ENCODE measurements around the gene TIAL1. TPM values are rescaled to one million over a fixed set of nuclear protein-coding genes. Genes with fewer than 3 reads are reported as not detected.
A peak's percentile ranks its signal among the peaks of the same experiment; 100 is the strongest.

TIAL1 gene
- total RNA-seq, 2 donors from 2014 or later: 34.9 to 36.1 TPM

GRCh38 chr10:119604468-119604867, 7.7 kb upstream of the TIAL1 start:
- intact Hi-C loops (cut with DNase I): loop anchor here (10.0 kb wide), 1 partner anchor 280 kb away; no protein-coding TSS in a partner anchor
- ATAC-seq: no peak
- DNase-seq: no peak

DNA sequence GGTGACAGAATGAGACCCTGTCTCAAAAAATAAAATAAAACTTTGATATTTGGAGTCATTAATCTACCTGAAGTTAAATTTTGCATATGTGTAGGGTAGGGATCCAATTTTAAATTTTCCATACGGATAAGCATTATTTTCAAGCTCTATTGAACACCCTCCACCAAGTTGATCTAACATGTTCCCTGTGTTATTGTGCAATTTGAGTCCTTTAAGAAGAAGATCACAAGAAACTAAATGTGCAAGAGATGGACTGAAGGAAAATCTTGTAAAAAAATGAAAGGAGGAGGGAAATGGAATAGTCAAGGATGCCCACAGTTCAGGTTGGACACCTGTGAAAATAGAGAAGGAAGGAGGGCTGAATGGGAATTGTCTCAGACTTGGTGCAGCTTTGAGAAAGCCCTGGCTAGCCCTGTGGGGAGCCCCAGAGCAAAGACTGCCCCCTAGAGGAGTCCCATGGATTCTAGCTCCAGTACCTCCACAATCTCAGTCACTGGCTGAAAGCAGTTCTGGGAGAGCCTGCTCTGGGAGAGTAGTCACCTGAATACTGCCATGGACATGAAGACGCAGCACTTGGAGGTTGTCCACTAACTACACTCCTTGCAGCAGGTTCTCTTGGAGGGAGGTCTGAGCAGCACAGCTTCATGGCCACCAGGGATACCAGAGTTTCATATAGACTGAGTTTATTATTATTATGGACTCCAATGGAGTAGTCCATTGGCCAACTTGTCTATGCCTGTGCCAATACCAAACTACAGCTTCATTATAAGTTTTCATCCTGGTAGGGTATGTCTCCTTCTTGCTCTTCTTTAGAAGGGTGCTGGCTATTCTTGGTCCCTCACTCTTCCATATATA, 5.7 kb upstream of the TIAL1 start:
- H3K4me3 ChIP-seq: no peak overlapping the region
- no peaks in the 10 kb centered on the region for H3K9me3 ChIP-seq
- DNase-seq: peak in 2 of 4 donors; percentile 16 to 29
- H3K4me1 ChIP-seq: peaks cover 2% of the 10 kb centered on the region
- TF ChIP-seq CTCF (IDR thresholded peaks at IDR 0.05) (peak in 4 of 7 experiments; percentile 8 to 21 (median 14)), POLR2A (IDR thresholded peaks at IDR 0.05) (no peak)
- H3K27ac ChIP-seq: no peak overlapping the region
- ATAC-seq: peak; percentile 48
- intact Hi-C loops (cut with DNase I): loop anchor here (10.0 kb wide), 1 partner anchor 282 kb away; no protein-coding TSS in a partner anchor
- H3K36me3 ChIP-seq (replicated peaks in 1 of 2; ENCODE audit: insufficient read depth in 1 of 2, low read depth in 2 of 2): no peaks in the 10 kb centered on the region
- H3K27me3 ChIP-seq: no peaks in the 10 kb centered on the region
- WGBS, 2 donors: 21 to 37% methylated on average over 2 of the region's 2 CpGs

More at GRCh38 chr10:119604468-119604867, 7.7 kb upstream of the TIAL1 start:
- Histone ChIP-seq H3K36me3 (replicated peaks in 1 of 2; ENCODE audit: insufficient read depth in 1 of 2, low read depth in 2 of 2) (no peaks in the 10 kb centered on the region), H3K4me1 (no peaks in the 10 kb centered on the region), H3K27ac (no peak overlapping the region), H3K4me3 (no peak overlapping the region), H3K9me3 (no peaks in the 10 kb centered on the region), H3K27me3 (no peaks in the 10 kb centered on the region)
- no peak for TF ChIP-seq POLR2A (IDR thresholded peaks at IDR 0.05)
- TF ChIP-seq CTCF (IDR thresholded peaks at IDR 0.05): no peak

- no peaks in the 10 kb centered on the region for H3K36me3 ChIP-seq (replicated peaks in 1 of 2; ENCODE audit: insufficient read depth in 1 of 2, low read depth in 2 of 2)
- TF ChIP-seq POLR2A (IDR thresholded peaks at IDR 0.05) (no peak), CTCF (IDR thresholded peaks at IDR 0.05) (no peak)
- peaks cover 29% of the 10 kb centered on the region for H3K4me1 ChIP-seq
- H3K9me3 ChIP-seq: no peaks in the 10 kb centered on the region
- H3K27ac ChIP-seq: no peak overlapping the region
- intact Hi-C loops (cut with DNase I): no loop called here
- no peaks in the 10 kb centered on the region for H3K27me3 ChIP-seq
- WGBS, 2 donors: 89 to 95% methylated on average over 7 of the region's 7 CpGs
- ATAC-seq (no peak), DNase-seq (no peak)
- no peak overlapping the region for H3K4me3 ChIP-seq
Measured at GRCh38 chr10:119598397-119598796, 1.6 kb upstream of the TIAL1 start.

DNA sequence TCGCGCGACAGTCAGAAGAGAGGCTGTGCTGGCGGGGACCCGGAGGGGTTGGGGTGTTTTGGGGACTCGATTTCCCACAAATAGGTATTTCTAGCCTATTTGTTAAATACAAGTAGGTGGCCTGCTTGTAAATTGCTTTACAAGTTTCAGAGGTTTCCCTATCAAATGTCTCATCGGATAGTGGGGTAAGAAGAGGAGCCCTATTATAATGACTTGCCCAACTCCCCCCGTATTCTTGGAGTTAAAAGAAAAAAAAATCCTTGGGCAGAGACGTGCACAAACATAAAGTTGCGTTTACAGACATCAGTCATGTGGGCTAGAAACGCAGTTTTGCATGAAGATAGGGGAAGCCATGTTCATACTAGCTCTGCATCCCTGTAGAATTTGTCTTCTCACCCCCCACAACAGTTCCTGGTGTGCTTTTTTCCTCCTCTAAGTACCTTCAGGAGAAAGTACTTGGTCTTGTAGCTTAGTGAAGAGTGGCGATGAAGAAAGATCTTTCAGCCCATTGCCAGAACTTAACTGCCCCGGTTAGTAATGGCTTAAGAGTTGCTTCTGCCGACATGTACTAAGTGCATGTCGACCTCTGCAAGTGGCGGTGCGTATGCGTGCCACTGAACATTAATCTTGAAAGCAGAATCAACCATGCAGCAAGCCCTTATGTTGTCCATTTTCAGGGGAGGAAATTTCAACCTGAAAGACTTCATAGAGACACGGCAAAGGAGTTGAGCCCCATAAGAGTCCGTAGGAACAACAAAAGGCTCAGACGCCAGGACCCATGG, 832 bp upstream of the TIAL1 start:
- Histone ChIP-seq H3K27me3 (no peaks in the 10 kb centered on the region), H3K4me1 (peaks cover 37% of the 10 kb centered on the region), H3K36me3 (replicated peaks in 1 of 2; ENCODE audit: insufficient read depth in 1 of 2, low read depth in 2 of 2) (no peaks in the 10 kb centered on the region), H3K9me3 (no peaks in the 10 kb centered on the region), H3K4me3 (no peak overlapping the region), H3K27ac (peak overlapping the region in 3 of 4 donors; percentile 98)
- ATAC-seq: no peak
- WGBS, 2 donors: 41 to 42% methylated on average over 21 of the region's 21 CpGs
- no peak for TF ChIP-seq POLR2A (IDR thresholded peaks at IDR 0.05)
- no peak for TF ChIP-seq CTCF (IDR thresholded peaks at IDR 0.05)
- DNase-seq: no peak
- intact Hi-C loops (cut with DNase I): no loop called here

Data from body of pancreas (tissue), 4 donors.